ENCODE data around the gene CDNF.

CDNF gene

DNA sequence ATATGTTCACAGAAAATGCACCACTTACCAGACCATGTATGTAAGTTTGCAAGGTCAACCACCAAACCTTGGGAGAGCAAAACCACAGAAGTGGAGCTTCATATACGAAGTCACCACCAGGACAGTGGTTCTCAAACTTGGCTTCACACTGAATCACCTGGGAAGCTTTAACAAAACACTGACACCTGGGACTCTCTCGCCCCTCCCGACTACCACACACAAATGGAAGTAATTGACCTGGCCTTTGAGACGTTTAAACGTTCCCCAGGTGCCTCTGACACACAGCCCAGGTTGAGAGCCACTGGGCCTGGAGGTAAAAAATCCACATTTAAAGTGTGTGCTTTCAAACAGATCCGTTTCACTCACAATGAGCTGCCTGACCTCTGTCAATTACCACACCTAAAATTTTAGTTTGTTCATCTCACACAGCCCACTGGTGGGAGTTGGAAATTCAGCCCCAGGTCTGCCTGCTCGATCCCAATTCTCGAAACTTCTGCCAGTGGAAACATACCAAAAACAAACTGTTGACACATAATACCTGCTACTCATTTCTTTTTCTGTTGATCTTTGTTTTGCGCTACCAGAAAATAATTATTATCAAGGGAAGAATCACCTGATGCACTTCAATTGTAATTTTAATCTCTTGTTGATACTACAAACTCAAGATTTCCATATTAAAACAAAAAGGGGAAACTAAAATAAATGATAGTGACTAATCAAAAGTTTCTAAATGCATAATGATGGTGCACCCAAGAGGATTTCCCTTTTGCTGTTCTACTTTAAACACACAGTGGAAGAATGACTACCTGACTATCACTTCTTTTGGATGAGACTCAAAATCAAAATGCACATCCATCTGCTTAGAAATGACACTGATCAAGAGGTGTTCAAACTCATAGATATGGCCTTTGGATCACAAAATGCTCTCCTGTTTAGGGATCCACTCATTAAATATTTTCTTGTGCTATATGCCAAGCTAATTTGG, 26.6 kb downstream of the CDNF start:
- TF ChIP-seq PAX5 (IDR thresholded peaks at IDR 0.05; ENCODE audit: insufficient read depth, low read length, severe bottlenecking) (no peak), SPI1 (IDR thresholded peaks at IDR 0.05; ENCODE audit: low read depth, low read length) (no peak), POU2F2 (IDR thresholded peaks at IDR 0.05; ENCODE audit: low read depth, low read length) (no peak), TAF1 (IDR thresholded peaks at IDR 0.05; ENCODE audit: low read depth, low read length) (no peak), POLR2AphosphoS5 (IDR thresholded peaks at IDR 0.05; ENCODE audit: low read depth, low read length) (no peak), POLR2A (IDR thresholded peaks at IDR 0.05; ENCODE audit: low read depth, low read length) (no peak)

DNA sequence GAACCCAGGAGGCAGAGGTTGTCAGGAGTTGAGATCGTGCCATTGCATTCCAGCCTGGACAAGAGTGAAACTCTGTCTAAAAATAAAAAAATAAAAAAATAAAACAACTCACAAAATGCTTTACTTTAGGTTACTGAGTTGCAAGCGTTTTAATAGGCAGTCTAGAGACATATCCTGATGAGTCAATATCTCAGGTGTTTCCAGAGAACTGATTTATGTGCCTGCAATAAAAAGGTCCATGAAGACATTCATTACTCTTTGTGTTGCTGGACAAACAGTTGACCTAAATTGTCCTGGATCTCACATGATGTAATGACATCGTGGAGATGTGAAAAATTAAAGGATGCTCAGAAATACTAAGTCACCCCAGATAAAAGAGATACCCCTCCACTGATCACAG, 31.5 kb downstream of the CDNF start:
- FAIRE-seq (no peak), DNase-seq (ENCODE audit: insufficient read length, low spot score) (no peak)
- TF ChIP-seq POLR2AphosphoS5 (IDR thresholded peaks at IDR 0.05; ENCODE audit: low read depth, low read length) (no peak), PAX5 (IDR thresholded peaks at IDR 0.05; ENCODE audit: insufficient read depth, low read length, severe bottlenecking) (no peak), POU2F2 (IDR thresholded peaks at IDR 0.05; ENCODE audit: low read depth, low read length) (no peak)

More for the DNA sequence above, 26.6 kb downstream of the CDNF start:
- DNase-seq (ENCODE audit: insufficient read length, low spot score) (no peak), FAIRE-seq (no peak)

DNA sequence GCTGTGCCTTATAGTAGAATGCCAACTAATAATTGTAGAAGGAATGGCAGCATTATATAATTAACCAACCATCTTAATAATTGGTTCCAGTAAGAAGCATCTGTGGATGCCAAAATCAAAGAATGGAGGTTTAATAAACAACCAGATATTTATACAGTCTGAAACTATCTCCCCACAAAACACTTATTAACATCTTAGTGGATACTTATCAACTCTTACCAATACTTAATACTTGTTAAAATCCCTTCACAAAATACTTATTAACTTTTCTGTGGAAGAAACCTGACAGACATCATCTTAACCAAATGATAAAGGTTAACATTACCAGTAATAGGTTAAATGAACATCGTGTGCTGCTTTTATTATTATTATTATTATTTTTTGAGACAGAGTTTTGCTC, 34.0 kb downstream of the CDNF start:
- no peak for TF ChIP-seq POLR2AphosphoS5 (IDR thresholded peaks at IDR 0.05; ENCODE audit: low read depth, low read length)
- TF ChIP-seq PAX5 (IDR thresholded peaks at IDR 0.05; ENCODE audit: insufficient read depth, low read length, severe bottlenecking): no peak
- no peak for TF ChIP-seq SPI1 (IDR thresholded peaks at IDR 0.05; ENCODE audit: low read depth, low read length)
- TF ChIP-seq POLR2A (IDR thresholded peaks at IDR 0.05; ENCODE audit: low read depth, low read length): no peak
- TF ChIP-seq POU2F2 (IDR thresholded peaks at IDR 0.05; ENCODE audit: low read depth, low read length): no peak
- no peak for TF ChIP-seq TAF1 (IDR thresholded peaks at IDR 0.05; ENCODE audit: low read depth, low read length)
- no peak for DNase-seq (ENCODE audit: insufficient read length, low spot score)
- no peak for FAIRE-seq

DNA sequence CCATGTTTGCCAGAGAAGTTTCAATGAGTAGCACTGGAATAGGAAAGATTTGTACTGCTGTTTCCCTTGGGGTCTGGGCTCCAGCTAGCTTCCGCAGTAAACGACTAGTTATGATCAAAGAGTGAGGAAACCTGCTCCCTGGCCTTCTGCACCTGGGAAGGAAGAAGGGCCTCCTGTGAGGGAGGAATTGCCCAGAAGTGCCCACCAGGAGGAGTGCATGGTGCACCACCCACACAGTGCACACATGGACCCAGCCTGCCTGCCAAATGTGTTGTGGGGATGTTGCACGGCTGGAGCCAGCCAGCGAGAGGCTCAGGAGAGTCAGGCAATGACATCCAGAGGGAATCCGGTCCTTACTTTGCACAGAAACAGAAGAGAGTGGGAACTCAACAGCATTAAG, 36.1 kb downstream of the CDNF start:
- FAIRE-seq: no peak

DNA sequence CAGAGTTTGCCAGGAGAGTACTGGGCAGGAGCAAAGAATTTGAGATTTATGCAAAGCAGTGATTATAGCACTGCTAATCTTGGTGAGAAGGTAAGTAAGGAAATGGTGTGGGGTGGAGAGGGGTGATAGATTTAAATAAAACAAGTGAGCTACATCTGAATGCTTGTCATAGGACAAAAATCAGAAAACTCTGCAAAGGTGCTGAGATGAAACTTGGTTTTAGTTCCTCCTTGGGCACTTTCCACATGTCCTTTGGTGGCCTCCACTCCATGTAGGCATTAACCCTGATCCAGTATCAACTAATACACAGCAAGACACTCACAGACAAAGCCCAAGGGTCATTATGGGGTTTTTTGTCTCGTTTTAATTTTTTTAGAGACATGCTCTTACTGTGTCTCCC, 37.4 kb downstream of the CDNF start:
- DNase-seq (ENCODE audit: insufficient read length, low spot score) (no peak), FAIRE-seq (no peak)

More for the DNA sequence above, 36.1 kb downstream of the CDNF start:
- TF ChIP-seq POU2F2 (IDR thresholded peaks at IDR 0.05; ENCODE audit: low read depth, low read length) (no peak), POLR2AphosphoS5 (IDR thresholded peaks at IDR 0.05; ENCODE audit: low read depth, low read length) (no peak), SPI1 (IDR thresholded peaks at IDR 0.05; ENCODE audit: low read depth, low read length) (no peak), TAF1 (IDR thresholded peaks at IDR 0.05; ENCODE audit: low read depth, low read length) (no peak), POLR2A (IDR thresholded peaks at IDR 0.05; ENCODE audit: low read depth, low read length) (no peak), PAX5 (IDR thresholded peaks at IDR 0.05; ENCODE audit: insufficient read depth, low read length, severe bottlenecking) (no peak)
- no peak for DNase-seq (ENCODE audit: insufficient read length, low spot score)

DNA sequence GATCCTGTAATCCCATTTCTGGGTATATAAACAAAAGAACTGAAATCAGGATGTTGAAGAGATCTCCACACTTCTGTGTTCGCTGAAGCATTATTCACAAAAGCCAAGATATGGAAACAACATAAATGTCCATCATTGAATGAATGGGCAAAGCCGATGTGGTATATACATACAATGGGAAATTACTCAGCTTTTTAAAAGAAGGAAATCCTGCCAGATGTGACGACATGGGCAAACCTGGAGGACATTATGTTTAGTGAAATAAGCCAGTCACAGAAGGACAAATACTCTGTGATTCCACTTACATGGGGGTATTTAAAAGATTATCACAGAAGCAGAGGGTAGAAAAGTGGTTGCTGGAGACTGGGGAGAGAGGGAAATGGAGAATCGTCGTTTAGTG, 39.2 kb downstream of the CDNF start:
- FAIRE-seq: peak; percentile 16
- no peak for TF ChIP-seq PAX5 (IDR thresholded peaks at IDR 0.05; ENCODE audit: insufficient read depth, low read length, severe bottlenecking)
- no peak for TF ChIP-seq POLR2A (IDR thresholded peaks at IDR 0.05; ENCODE audit: low read depth, low read length)
- no peak for TF ChIP-seq TAF1 (IDR thresholded peaks at IDR 0.05; ENCODE audit: low read depth, low read length)
- TF ChIP-seq SPI1 (IDR thresholded peaks at IDR 0.05; ENCODE audit: low read depth, low read length): no peak
- no peak for TF ChIP-seq POLR2AphosphoS5 (IDR thresholded peaks at IDR 0.05; ENCODE audit: low read depth, low read length)
- TF ChIP-seq POU2F2 (IDR thresholded peaks at IDR 0.05; ENCODE audit: low read depth, low read length): no peak
- DNase-seq (ENCODE audit: insufficient read length, low spot score): no peak

More for the DNA sequence above, 37.4 kb downstream of the CDNF start:
- TF ChIP-seq SPI1 (IDR thresholded peaks at IDR 0.05; ENCODE audit: low read depth, low read length) (no peak), POLR2A (IDR thresholded peaks at IDR 0.05; ENCODE audit: low read depth, low read length) (no peak), POLR2AphosphoS5 (IDR thresholded peaks at IDR 0.05; ENCODE audit: low read depth, low read length) (no peak), PAX5 (IDR thresholded peaks at IDR 0.05; ENCODE audit: insufficient read depth, low read length, severe bottlenecking) (no peak), POU2F2 (IDR thresholded peaks at IDR 0.05; ENCODE audit: low read depth, low read length) (no peak), TAF1 (IDR thresholded peaks at IDR 0.05; ENCODE audit: low read depth, low read length) (no peak)

DNA sequence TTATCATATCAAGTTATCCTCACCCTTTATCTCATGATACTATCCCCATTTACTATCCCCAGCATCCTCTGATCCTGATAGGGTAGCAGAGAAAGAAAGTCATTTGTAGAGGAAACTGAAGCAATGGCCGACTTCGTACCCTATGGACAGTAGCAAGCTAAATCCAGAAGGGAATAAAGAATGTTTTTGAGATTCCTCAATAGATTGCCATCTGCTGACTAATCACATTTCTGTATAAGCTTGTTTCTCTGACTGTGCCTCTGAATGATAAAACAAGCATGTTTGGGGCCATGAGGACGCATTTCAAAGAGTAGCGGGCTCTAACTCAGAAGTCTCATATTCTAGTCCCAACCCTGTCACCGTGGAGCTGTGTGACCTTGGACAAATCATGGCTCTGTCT, 49.9 kb downstream of the CDNF start:
- no peak for TF ChIP-seq PAX5 (IDR thresholded peaks at IDR 0.05; ENCODE audit: insufficient read depth, low read length, severe bottlenecking)
- no peak for TF ChIP-seq SPI1 (IDR thresholded peaks at IDR 0.05; ENCODE audit: low read depth, low read length)
- TF ChIP-seq POLR2AphosphoS5 (IDR thresholded peaks at IDR 0.05; ENCODE audit: low read depth, low read length): no peak
- no peak for TF ChIP-seq POLR2A (IDR thresholded peaks at IDR 0.05; ENCODE audit: low read depth, low read length)
- TF ChIP-seq POU2F2 (IDR thresholded peaks at IDR 0.05; ENCODE audit: low read depth, low read length): no peak
- no peak for TF ChIP-seq TAF1 (IDR thresholded peaks at IDR 0.05; ENCODE audit: low read depth, low read length)
- DNase-seq (ENCODE audit: insufficient read length, low spot score): no peak
- FAIRE-seq: no peak

DNA sequence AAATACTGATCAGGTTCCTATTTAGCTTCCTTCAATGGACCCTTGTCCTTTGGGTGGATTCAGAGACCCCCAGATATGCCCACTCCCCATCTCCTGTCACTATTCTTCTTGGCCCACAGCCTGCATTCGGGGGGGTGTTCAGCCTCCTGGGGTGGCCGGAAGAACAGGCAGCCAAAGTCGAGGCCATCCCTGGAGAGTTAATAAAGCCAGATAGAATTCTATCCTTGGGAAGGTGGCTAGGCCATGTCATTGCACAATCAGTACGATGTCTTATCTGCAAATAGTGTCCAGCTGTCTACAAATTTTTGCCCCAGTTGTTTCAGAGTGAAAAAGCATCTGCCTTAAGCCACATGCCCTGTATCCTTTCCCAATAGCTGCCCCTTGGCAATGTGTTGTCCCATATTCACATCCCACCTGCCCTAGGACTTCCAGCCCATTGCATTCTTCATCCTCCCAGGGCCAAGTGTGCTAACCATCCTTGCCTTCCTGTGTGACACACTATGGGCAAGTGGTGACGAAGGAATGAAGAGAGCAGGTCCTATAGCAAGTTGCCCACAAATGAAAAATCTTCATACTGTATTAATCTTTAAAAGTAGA, 53.3 kb downstream of the CDNF start:
- no peak for DNase-seq (ENCODE audit: insufficient read length, low spot score)
- TF ChIP-seq PAX5 (IDR thresholded peaks at IDR 0.05; ENCODE audit: insufficient read depth, low read length, severe bottlenecking): no peak
- TF ChIP-seq POU2F2 (IDR thresholded peaks at IDR 0.05; ENCODE audit: low read depth, low read length): no peak
- TF ChIP-seq POLR2AphosphoS5 (IDR thresholded peaks at IDR 0.05; ENCODE audit: low read depth, low read length): no peak
- TF ChIP-seq SPI1 (IDR thresholded peaks at IDR 0.05; ENCODE audit: low read depth, low read length): no peak
- TF ChIP-seq POLR2A (IDR thresholded peaks at IDR 0.05; ENCODE audit: low read depth, low read length): no peak
- TF ChIP-seq TAF1 (IDR thresholded peaks at IDR 0.05; ENCODE audit: low read depth, low read length): no peak
- no peak for FAIRE-seq

DNA sequence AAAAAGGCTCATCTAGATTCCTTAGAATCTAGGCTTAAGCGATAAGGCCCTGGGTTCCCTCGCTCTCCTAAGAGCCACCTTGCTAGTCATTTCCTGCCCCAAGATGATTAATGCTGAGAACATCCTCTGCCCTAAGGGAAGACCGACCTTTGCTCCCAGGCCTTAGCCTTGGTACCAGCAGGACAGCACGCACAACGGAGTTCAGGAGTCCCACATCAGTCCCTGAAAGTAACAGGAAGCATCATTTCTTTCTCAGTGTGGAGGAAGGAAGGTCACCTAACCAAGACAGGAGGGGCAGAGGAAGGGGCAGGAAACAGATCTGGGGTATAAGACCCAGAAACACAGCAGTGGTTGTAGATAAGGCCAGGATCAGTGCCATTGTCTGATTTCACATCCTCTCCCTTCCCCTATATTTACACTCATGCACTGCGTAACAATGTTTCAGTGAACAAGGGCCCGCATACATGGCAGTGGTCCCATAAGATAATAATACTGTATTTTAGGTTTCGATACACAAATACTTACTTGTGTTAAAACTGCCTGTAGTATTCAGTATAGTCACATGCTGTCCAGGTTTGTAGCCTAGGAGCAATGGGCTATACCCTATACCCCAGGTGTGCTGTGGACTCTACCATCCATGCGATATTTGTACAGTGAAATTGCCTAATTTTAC, 55.0 kb downstream of the CDNF start:
- TF ChIP-seq SPI1 (IDR thresholded peaks at IDR 0.05; ENCODE audit: low read depth, low read length) (no peak), POLR2AphosphoS5 (IDR thresholded peaks at IDR 0.05; ENCODE audit: low read depth, low read length) (no peak), TAF1 (IDR thresholded peaks at IDR 0.05; ENCODE audit: low read depth, low read length) (no peak), PAX5 (IDR thresholded peaks at IDR 0.05; ENCODE audit: insufficient read depth, low read length, severe bottlenecking) (no peak), POLR2A (IDR thresholded peaks at IDR 0.05; ENCODE audit: low read depth, low read length) (no peak), POU2F2 (IDR thresholded peaks at IDR 0.05; ENCODE audit: low read depth, low read length) (no peak)
- no peak for DNase-seq (ENCODE audit: insufficient read length, low spot score)
- FAIRE-seq: no peak

Data from GM12891 (cell line).